SK-N-SH (cell line): ENCODE data around the gene IL31RA. TPM values are rescaled to one million over a fixed set of nuclear protein-coding genes. Genes with fewer than 3 reads are reported as not detected.

Experiments
- CTCF ChIA-PET: fragments of 300-600, 350-600 bp; formaldehyde crosslinking; extraction: SDS; loops from one replicate; lab custom pipeline; 2021; lab: Yijun Ruan, JAX
- POLR2A ChIA-PET: fragments of 350-600 bp; sonication (Branson Sonifier 250); formaldehyde crosslinking; extraction: SDS; loops from one replicate; lab custom pipeline; 2020; ENCODE audit warnings: antibody characterized with exemption, inconsistent platforms; lab: Yijun Ruan, JAX
- DNase-seq: peaks from one replicate; pipeline ENCODE4 v3.0.0; 2012
- H2AFZ ChIP-seq: fragments of 200-600 bp; sonication (generic); 2 replicates; pipeline ENCODE4 v1.8.1; 2016; ENCODE audit warnings: antibody characterized with exemption, mild to moderate bottlenecking, low read depth
- H3F3A ChIP-seq: fragments of 200-600 bp; sonication (generic); replicated peaks from 2 replicates; pipeline ENCODE3; 2016; ENCODE audit warnings: antibody characterized with exemption, mild to moderate bottlenecking; ENCODE audit not compliant: insufficient read depth
- H3K27ac ChIP-seq, 2 experiments: fragments of 200-500 bp in 1 of 2; fragments of 200-600 bp in 1 of 2; sonication (Bioruptor generic) in 1 of 2; sonication (generic), shearing (Covaris generic) in 1 of 2; 2 replicates each; pipeline versions ENCODE4 v1.5.1 to v1.6.1; 2014 to 2016; ENCODE audit warnings: low read depth in 2 of 2, inconsistent platforms in 1 of 2, low read length in 1 of 2, mild to moderate bottlenecking in 1 of 2, mixed read lengths in 1 of 2
- H3K27me3 ChIP-seq: fragments of 200-600 bp; sonication (generic), shearing (Covaris generic); 2 replicates; pipeline ENCODE4 v1.6.1; 2016; ENCODE audit warnings: mixed run types; ENCODE audit not compliant: insufficient read depth
- H3K36me3 ChIP-seq, 2 experiments: fragments of 200-500 bp in 1 of 2; fragments of 200-600 bp in 1 of 2; sonication (Bioruptor generic) in 1 of 2; sonication (generic) in 1 of 2; replicated peaks in 1 of 2; 2 replicates each; pipeline versions ENCODE3 to v1.5.1; 2014 to 2016; ENCODE audit warnings: low read length in 1 of 2, mild to moderate bottlenecking in 1 of 2; ENCODE audit not compliant: insufficient read depth in 2 of 2, control insufficient read depth in 1 of 2
- H3K4me1 ChIP-seq, 2 experiments: fragments of 200-500 bp in 1 of 2; fragments of 200-600 bp in 1 of 2; sonication (Bioruptor generic) in 1 of 2; sonication (generic), shearing (Covaris generic) in 1 of 2; 2 replicates each; pipeline versions ENCODE4 v1.5.1 to v1.6.1; 2014 to 2016; ENCODE audit warnings: low read depth in 1 of 2, low read length in 1 of 2, mixed run types in 1 of 2; ENCODE audit not compliant: insufficient read depth in 2 of 2, control insufficient read depth in 1 of 2
- H3K4me2 ChIP-seq: fragments of 200-600 bp; sonication (generic), shearing (Covaris generic); 2 replicates; pipeline ENCODE4 v1.6.1; 2017; ENCODE audit warnings: mixed run types
- H3K4me3 ChIP-seq, 2 experiments: fragments of 200-500 bp in 1 of 2; fragments of 200-600 bp in 1 of 2; sonication (Bioruptor generic) in 1 of 2; sonication (generic), shearing (Covaris generic) in 1 of 2; 2 replicates each; pipeline versions ENCODE4 v1.5.1 to v1.8.1; 2014 to 2016; ENCODE audit warnings: low read depth in 2 of 2, inconsistent platforms in 1 of 2, low read length in 1 of 2, mild to moderate bottlenecking in 1 of 2, mixed read lengths in 1 of 2, moderate library complexity in 1 of 2
- H3K79me2 ChIP-seq: fragments of 200-600 bp; sonication (generic); 2 replicates; pipeline ENCODE4 v1.8.1; 2017; ENCODE audit warnings: mild to moderate bottlenecking; ENCODE audit not compliant: insufficient read depth
- H3K9ac ChIP-seq: fragments of 200-600 bp; sonication (generic); 2 replicates; pipeline ENCODE4 v1.6.1; 2017; ENCODE audit warnings: mixed run types
- H3K9me2 ChIP-seq: fragments of 200-600 bp; sonication (generic); 2 replicates; pipeline ENCODE4 v1.6.1; 2017; ENCODE audit warnings: mixed run types
- H3K9me3 ChIP-seq: fragments of 200-600 bp; sonication (generic); 2 replicates; pipeline ENCODE4 v1.6.1; 2017; ENCODE audit warnings: mixed run types, mild to moderate bottlenecking, moderate library complexity
- H4K20me1 ChIP-seq: fragments of 200-600 bp; sonication (generic); 2 replicates; pipeline ENCODE4 v1.6.1; 2017; ENCODE audit warnings: mild to moderate bottlenecking, mixed run types; ENCODE audit not compliant: insufficient read depth
- EZH2phosphoT487 ChIP-seq: fragments of 200-600 bp; sonication (generic); IDR thresholded peaks from 2 replicates; pipeline ENCODE4 v1.6.1; 2017; ENCODE audit warnings: low read depth, mixed run types, mild to moderate bottlenecking, antibody characterized with exemption, moderate library complexity, borderline replicate concordance
- FOSL2 ChIP-seq: IDR thresholded peaks from 2 replicates; pipeline ENCODE4 v1.4.0; 2012; ENCODE audit warnings: low read depth, mild to moderate bottlenecking, moderate library complexity, borderline replicate concordance
- FOXJ3 ChIP-seq: sonication (generic); formaldehyde crosslinking; IDR thresholded peaks from 2 replicates; pipeline ENCODE4 v1.5.1; 2020; ENCODE audit warnings: mild to moderate bottlenecking, missing genetic modification reagents
- GATA2 ChIP-seq: sonication (generic); formaldehyde crosslinking; IDR thresholded peaks from 2 replicates; pipeline ENCODE4 v1.5.0; 2020; ENCODE audit warnings: mild to moderate bottlenecking, missing genetic modification reagents
- NFIC ChIP-seq: IDR thresholded peaks from 2 replicates; pipeline ENCODE4 v1.4.0; 2012; ENCODE audit warnings: borderline replicate concordance
- SIN3A ChIP-seq: IDR thresholded peaks from 2 replicates; pipeline ENCODE4 v1.6.1; 2012; ENCODE audit warnings: low read depth, mild to moderate bottlenecking, low read length, moderate library complexity, borderline replicate concordance
- TAF1 ChIP-seq: IDR thresholded peaks from 2 replicates; pipeline ENCODE4 v1.6.1; 2012; ENCODE audit warnings: low read depth, mild to moderate bottlenecking, low read length, moderate library complexity, borderline replicate concordance
- whole genome bisulfite sequencing: methylation state at CpG from one replicate; pipeline ENCODE4 v1.1.6; 2017; ENCODE audit warnings: low lambda C conversion rate; 5-methylcytosine and 5-hydroxymethylcytosine counted together
- polyA plus RNA-seq, 3 experiments: library from polyadenylated mRNA; depleted of rRNA; stranded (reverse); fragments of >200 nt; gene quantifications; 2 replicates each; pipeline ENCODE4 v1.2.3, GENCODE V29; 2012

Gene IL31RA
- polyA plus RNA-seq, 1 of the 3 experiments (the other 2 are of a cell fraction): 0.20 TPM

GRCh38 chr5:55880453-55880852 lies 29.3 kb downstream of the IL31RA start:
- Histone ChIP-seq H2AFZ (no peak overlapping the region), H3K4me3 (no peak overlapping the region), H3K9me3 (no peaks in the 10 kb centered on the region; the same call in 1 of the 2 replicates), H3F3A (no peaks in the 10 kb centered on the region), H3K4me1 (no peaks in the 10 kb centered on the region), H3K79me2 (no peaks in the 10 kb centered on the region), H3K27me3 (no peaks in the 10 kb centered on the region), H3K9me2 (no peaks in the 10 kb centered on the region), H3K36me3 (no peaks in the 10 kb centered on the region), H3K27ac (no peak overlapping the region), H3K4me2 (no peak overlapping the region), H3K9ac (no peak overlapping the region), H4K20me1 (no peaks in the 10 kb centered on the region)
- TF ChIP-seq TAF1 (no peak), FOXJ3 (CRISPR knock-in tag) (no peak), FOSL2 (no peak), SIN3A (no peak), GATA2 (no peak), EZH2phosphoT487 (no peak)
- no peak for DNase-seq
- POLR2A ChIA-PET: no interaction called here
- CTCF ChIA-PET: interaction anchor here (1.1 to 1.4 kb wide), 2 partner anchors 9 to 11 kb away, joined by 3 read pairs; no protein-coding TSS in a partner anchor

- Histone ChIP-seq H3K9ac (no peak overlapping the region), H4K20me1 (no peaks in the 10 kb centered on the region), H3K79me2 (no peaks in the 10 kb centered on the region), H3K27me3 (no peaks in the 10 kb centered on the region), H2AFZ (no peak overlapping the region), H3F3A (no peaks in the 10 kb centered on the region), H3K4me3 (no peak overlapping the region), H3K9me2 (no peaks in the 10 kb centered on the region), H3K36me3 (no peaks in the 10 kb centered on the region), H3K4me1 (no peaks in the 10 kb centered on the region), H3K27ac (no peak overlapping the region), H3K4me2 (no peak overlapping the region), H3K9me3 (no peaks in the 10 kb centered on the region)
- ChIA-PET CTCF (no interaction called here), POLR2A (no interaction called here)
- no peak for TF ChIP-seq NFIC
- WGBS: 91% methylated on average over 9 of the region's 9 CpGs
- DNase-seq: no peak
These were observed 34.2 kb downstream of the IL31RA start for GRCh38 chr5:55885359-55885758.

- DNase-seq: no peak
- H3K4me2 ChIP-seq: no peak overlapping the region
- no peaks in the 10 kb centered on the region for H4K20me1 ChIP-seq
- H3K36me3 ChIP-seq: no peaks in the 10 kb centered on the region
- no peak overlapping the region for H3K4me3 ChIP-seq
- no peak overlapping the region for H3K27ac ChIP-seq
- no peak overlapping the region for H2AFZ ChIP-seq
- 97% methylated on average over 5 of the region's 5 CpGs for WGBS
- no peaks in the 10 kb centered on the region for H3K79me2 ChIP-seq
- POLR2A ChIA-PET: no interaction called here
- no peaks in the 10 kb centered on the region for H3K9me3 ChIP-seq
- H3K27me3 ChIP-seq: no peaks in the 10 kb centered on the region
- H3K9me2 ChIP-seq: no peaks in the 10 kb centered on the region
- H3K9ac ChIP-seq: no peak overlapping the region
- no peaks in the 10 kb centered on the region for H3K4me1 ChIP-seq
- no peak for TF ChIP-seq FOSL2
- no peaks in the 10 kb centered on the region for H3F3A ChIP-seq
- CTCF ChIA-PET: interaction anchor here (1.9 kb wide), 1 partner anchor 12 kb away, joined by 4 read pairs; no protein-coding TSS in a partner anchor
These were observed 37.0 kb downstream of the IL31RA start for GRCh38 chr5:55888205-55888604.
